H9 (cell line): ENCODE data around the gene ZNF180. TPM values are rescaled to one million over a fixed set of nuclear protein-coding genes. Genes with fewer than 3 reads are reported as not detected.

ENCODE experiments used
- DNase-seq: peaks from one replicate; pipeline ENCODE4 v3.0.0-alpha.2; 2017
- H2AFZ ChIP-seq: one replicate; pipeline ENCODE4 v1.6.1; 2013; ENCODE audit warnings: mild to moderate bottlenecking, low read length, control low read depth, moderate library complexity
- H2AK5ac ChIP-seq: 2 replicates; pipeline ENCODE4 v1.6.1; 2013; ENCODE audit warnings: low read length, control low read depth, mixed read lengths; ENCODE audit not compliant: insufficient read length
- H2BK120ac ChIP-seq: one replicate; pipeline ENCODE4 v1.6.1; 2013; ENCODE audit warnings: low read depth, mild to moderate bottlenecking, low read length, control low read depth, inconsistent platforms; ENCODE audit not compliant: poor library complexity, severe bottlenecking
- H2BK12ac ChIP-seq: 2 replicates; pipeline ENCODE4 v1.6.1; 2013; ENCODE audit warnings: low read length, control low read depth, mixed read lengths, low read depth; ENCODE audit not compliant: insufficient read length
- H2BK15ac ChIP-seq: 2 replicates; pipeline ENCODE4 v1.6.1; 2013; ENCODE audit warnings: low read depth, low read length, control low read depth
- H2BK20ac ChIP-seq: one replicate; pipeline ENCODE4 v1.6.1; 2013; ENCODE audit warnings: low read depth, mild to moderate bottlenecking, low read length, control low read depth, inconsistent platforms; ENCODE audit not compliant: poor library complexity, severe bottlenecking
- H2BK5ac ChIP-seq: 2 replicates; pipeline ENCODE4 v1.6.1; 2013; ENCODE audit warnings: low read length, control low read depth, mixed read lengths; ENCODE audit not compliant: insufficient read length
- H3K14ac ChIP-seq: 2 replicates; pipeline ENCODE4 v1.6.1; 2013; ENCODE audit warnings: low read length, control low read depth; ENCODE audit not compliant: insufficient read depth
- H3K18ac ChIP-seq: 2 replicates; pipeline ENCODE4 v1.6.1; 2013; ENCODE audit warnings: low read depth, mild to moderate bottlenecking, mixed read lengths, low read length, control low read depth; ENCODE audit not compliant: insufficient read length
- H3K23ac ChIP-seq: 2 replicates; pipeline ENCODE4 v1.6.1; 2013; ENCODE audit warnings: low read length, control low read depth, mixed read lengths, low read depth; ENCODE audit not compliant: insufficient read length
- H3K23me2 ChIP-seq: 2 replicates; pipeline ENCODE4 v1.6.1; 2013; ENCODE audit warnings: low read depth, mild to moderate bottlenecking, mixed read lengths, low read length, control low read depth; ENCODE audit not compliant: insufficient read length, poor library complexity, severe bottlenecking
- H3K27ac ChIP-seq: 2 replicates; pipeline ENCODE4 v1.5.1; 2013; ENCODE audit warnings: low read length, control low read depth, mixed read lengths, low read depth; ENCODE audit not compliant: insufficient read length
- H3K27me3 ChIP-seq: 2 replicates; pipeline ENCODE4 v1.6.1; 2013; ENCODE audit warnings: low read length, control low read depth, inconsistent platforms; ENCODE audit not compliant: insufficient read depth
- H3K4ac ChIP-seq: 2 replicates; pipeline ENCODE4 v1.6.1; 2013; ENCODE audit warnings: low read depth, mild to moderate bottlenecking, control low read depth, inconsistent platforms, low read length, moderate library complexity
- H3K4me1 ChIP-seq: 2 replicates; pipeline ENCODE4 v1.6.1; 2013; ENCODE audit warnings: low read length, control low read depth, inconsistent platforms; ENCODE audit not compliant: insufficient read depth
- H3K4me2 ChIP-seq: 2 replicates; pipeline ENCODE4 v1.6.1; 2013; ENCODE audit warnings: low read length, control low read depth, mixed read lengths; ENCODE audit not compliant: insufficient read length, insufficient read depth
- H3K56ac ChIP-seq: 2 replicates; pipeline ENCODE4 v1.6.1; 2013; ENCODE audit warnings: low read depth, mild to moderate bottlenecking, mixed read lengths, low read length, control low read depth; ENCODE audit not compliant: insufficient read length
- H3K79me1 ChIP-seq: 2 replicates; pipeline ENCODE4 v1.6.1; 2013; ENCODE audit warnings: low read depth, mild to moderate bottlenecking, moderate library complexity, low read length, control low read depth, inconsistent platforms; ENCODE audit not compliant: insufficient read depth, poor library complexity, severe bottlenecking
- H3K79me2 ChIP-seq: 2 replicates; pipeline ENCODE4 v1.6.1; 2013; ENCODE audit warnings: low read length, control low read depth, inconsistent platforms; ENCODE audit not compliant: insufficient read depth
- H3K9ac ChIP-seq: 2 replicates; pipeline ENCODE4 v1.6.1; 2013; ENCODE audit warnings: low read length, control low read depth, mixed read lengths; ENCODE audit not compliant: insufficient read length; ENCODE audit errors: extremely low read depth
- H3K9me3 ChIP-seq: one replicate; pipeline ENCODE4 v1.6.1; 2013; ENCODE audit warnings: low read depth, low read length, inconsistent platforms; ENCODE audit not compliant: control insufficient read depth
- H3T11ph ChIP-seq: one replicate; pipeline ENCODE4 v1.6.1; 2013; ENCODE audit warnings: mild to moderate bottlenecking, low read length, control low read depth, inconsistent platforms
- H4K20me1 ChIP-seq: one replicate; pipeline ENCODE4 v1.6.1; 2013; ENCODE audit not compliant: control insufficient read depth, insufficient read length, insufficient read depth
- H4K5ac ChIP-seq: 2 replicates; pipeline ENCODE4 v1.6.1; 2013; ENCODE audit warnings: low read depth, mild to moderate bottlenecking, mixed read lengths, low read length, control low read depth; ENCODE audit not compliant: insufficient read length
- H4K8ac ChIP-seq: replicated peaks from 2 replicates; pipeline ENCODE4 v1.6.1; 2013; ENCODE audit warnings: low read length, control low read depth, mixed read lengths, low read depth; ENCODE audit not compliant: insufficient read length
- H4K91ac ChIP-seq: 2 replicates; pipeline ENCODE4 v1.6.1; 2013; ENCODE audit warnings: low read depth, mild to moderate bottlenecking, moderate library complexity, mixed read lengths, low read length, control low read depth; ENCODE audit not compliant: insufficient read length
- H3K27ac Mint-ChIP-seq, 3 experiments: 2 replicates in 2 of 3; 3 replicates in 1 of 3; pipeline ENCODE4 v1.8.0; 2020 to 2021; ENCODE audit warnings: mixed read lengths in 3 of 3, mild to moderate bottlenecking in 1 of 3, moderate library complexity in 1 of 3
- H3K27me3 Mint-ChIP-seq: 2 replicates; pipeline ENCODE4 v1.8.0; 2021; ENCODE audit warnings: low read depth, mild to moderate bottlenecking, moderate library complexity, mixed read lengths
- H3K36me3 Mint-ChIP-seq, 3 experiments: 2 replicates in 2 of 3; 3 replicates in 1 of 3; pipeline ENCODE4 v1.8.0; 2020 to 2021; ENCODE audit warnings: low read depth in 3 of 3, mixed read lengths in 3 of 3; ENCODE audit not compliant: insufficient read depth in 1 of 3
- H3K4me1 Mint-ChIP-seq, 2 experiments: 2 replicates each; pipeline ENCODE4 v1.8.0; 2020; ENCODE audit warnings: mixed read lengths in 2 of 2
- H3K4me3 Mint-ChIP-seq, 2 experiments: 2 replicates in 1 of 2; 3 replicates in 1 of 2; pipeline ENCODE4 v1.8.0; 2020 to 2021; ENCODE audit warnings: mild to moderate bottlenecking in 2 of 2, mixed read lengths in 2 of 2, moderate library complexity in 1 of 2
- H3K9me3 Mint-ChIP-seq, 2 experiments: 2 replicates in 1 of 2; 3 replicates in 1 of 2; pipeline ENCODE4 v1.8.0; 2020; ENCODE audit warnings: mild to moderate bottlenecking in 2 of 2, mixed read lengths in 2 of 2, moderate library complexity in 1 of 2
- WGBS: extraction: QIAGEN DNeasy Blood & Tissue Kit; methylation state at CpG from one replicate; pipeline ENCODE4 v1.1.7; 2013; ENCODE audit warnings: missing lambda C conversion rate, low lambda C conversion rate, mixed read lengths; ENCODE audit not compliant: insufficient read length; ENCODE audit errors: extremely low coverage; 5-methylcytosine and 5-hydroxymethylcytosine counted together
- total RNA-seq: library from RNA; stranded (reverse); gene quantifications from 2 replicates; pipeline ENCODE4 v1.2.1, GENCODE V29; 2021
- TF ChIP-seq, protein P1 (sequence below): fragments of 200-600 bp; sonication (generic); conservative IDR thresholded peaks from 3 replicates; pipeline ENCODE4 v1.8.0; 2021; ENCODE audit warnings: antibody characterized with exemption, mild to moderate bottlenecking

Gene ZNF180
- total RNA-seq, 1 experiment from 2014 or later = 13.6 TPM

DNA sequence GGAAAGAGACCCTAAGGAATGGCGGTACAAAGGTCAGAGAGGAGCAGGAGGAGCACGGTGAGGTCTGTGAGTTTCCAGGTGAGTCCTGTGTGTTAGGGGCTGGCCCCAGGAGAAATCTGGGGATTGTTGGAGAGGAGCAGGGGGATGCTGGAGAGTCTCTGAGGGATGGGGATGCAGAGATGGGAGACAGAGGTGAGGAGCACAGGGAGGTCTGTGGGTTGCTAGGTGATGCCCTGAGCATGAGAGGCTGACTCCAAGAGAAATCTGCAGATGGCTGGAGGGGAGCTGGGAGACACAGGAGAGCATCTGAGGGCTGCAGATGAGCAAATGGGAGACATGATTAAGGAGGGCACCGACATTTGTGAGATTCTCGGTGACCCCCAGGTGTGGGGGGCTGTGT, 48.0 kb downstream of the ZNF180 start:
- Histone ChIP-seq H2AFZ (no peak overlapping the region), H2BK12ac (no peak overlapping the region), H3K4me2 (no peak overlapping the region), H2BK15ac (no peak overlapping the region), H4K8ac (no peak overlapping the region), H4K20me1 (no peaks in the 10 kb centered on the region), H3K18ac (no peak overlapping the region), H3K14ac (no peak overlapping the region), H2BK20ac (no peak overlapping the region), H3T11ph (no peak overlapping the region), H3K27me3 (no peaks in the 10 kb centered on the region), H4K91ac (no peak overlapping the region), H3K79me1 (no peaks in the 10 kb centered on the region), H3K27ac (no peak overlapping the region), H2BK5ac (no peak overlapping the region), H3K23me2 (peaks cover 6% of the 10 kb centered on the region), H4K5ac (no peak overlapping the region), H3K79me2 (no peaks in the 10 kb centered on the region), H2BK120ac (no peak overlapping the region), H3K9ac (no peak overlapping the region), H2AK5ac (no peak overlapping the region), H3K23ac (no peak overlapping the region), H3K4me1 (0 out of 2 replicates have a peak, but pooled peaks cover 2% of the 10 kb centered on the region), H3K9me3 (peaks cover 36% of the 10 kb centered on the region), H3K56ac (no peak overlapping the region), H3K4ac (no peak overlapping the region)
- Mint-ChIP-seq H3K9me3 (peaks cover 68 to 80% of the 10 kb centered on the region in 2 experiments), H3K36me3 (peaks cover 9 to 46% (median 23%) of the 10 kb centered on the region in 3 experiments; a peak in 5 of 7 replicates), H3K4me1 (peaks cover 2 to 3% of the 10 kb centered on the region in 2 experiments; a peak in 2 of 4 replicates), H3K4me3 (no peak overlapping the region), H3K27ac (no peak overlapping the region), H3K27me3 (peaks cover 15% of the 10 kb centered on the region)
- WGBS = no CpG with 5 or more reads among the region's 4 CpGs
- DNase-seq = no peak
- TF ChIP-seq, protein P1, sequence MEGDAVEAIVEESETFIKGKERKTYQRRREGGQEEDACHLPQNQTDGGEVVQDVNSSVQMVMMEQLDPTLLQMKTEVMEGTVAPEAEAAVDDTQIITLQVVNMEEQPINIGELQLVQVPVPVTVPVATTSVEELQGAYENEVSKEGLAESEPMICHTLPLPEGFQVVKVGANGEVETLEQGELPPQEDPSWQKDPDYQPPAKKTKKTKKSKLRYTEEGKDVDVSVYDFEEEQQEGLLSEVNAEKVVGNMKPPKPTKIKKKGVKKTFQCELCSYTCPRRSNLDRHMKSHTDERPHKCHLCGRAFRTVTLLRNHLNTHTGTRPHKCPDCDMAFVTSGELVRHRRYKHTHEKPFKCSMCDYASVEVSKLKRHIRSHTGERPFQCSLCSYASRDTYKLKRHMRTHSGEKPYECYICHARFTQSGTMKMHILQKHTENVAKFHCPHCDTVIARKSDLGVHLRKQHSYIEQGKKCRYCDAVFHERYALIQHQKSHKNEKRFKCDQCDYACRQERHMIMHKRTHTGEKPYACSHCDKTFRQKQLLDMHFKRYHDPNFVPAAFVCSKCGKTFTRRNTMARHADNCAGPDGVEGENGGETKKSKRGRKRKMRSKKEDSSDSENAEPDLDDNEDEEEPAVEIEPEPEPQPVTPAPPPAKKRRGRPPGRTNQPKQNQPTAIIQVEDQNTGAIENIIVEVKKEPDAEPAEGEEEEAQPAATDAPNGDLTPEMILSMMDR = no peak
